ELF-1 (cell line): Measurements from ENCODE around the gene LHX5.
A peak's percentile ranks its signal among the peaks of the same experiment; 100 is the strongest.

ENCODE experiments used
- DNase-seq: peaks from one replicate; pipeline ENCODE4 v3.0.0-alpha.2; 2016; ENCODE audit warnings: low read depth, low spot score

LHX5 gene

DNA sequence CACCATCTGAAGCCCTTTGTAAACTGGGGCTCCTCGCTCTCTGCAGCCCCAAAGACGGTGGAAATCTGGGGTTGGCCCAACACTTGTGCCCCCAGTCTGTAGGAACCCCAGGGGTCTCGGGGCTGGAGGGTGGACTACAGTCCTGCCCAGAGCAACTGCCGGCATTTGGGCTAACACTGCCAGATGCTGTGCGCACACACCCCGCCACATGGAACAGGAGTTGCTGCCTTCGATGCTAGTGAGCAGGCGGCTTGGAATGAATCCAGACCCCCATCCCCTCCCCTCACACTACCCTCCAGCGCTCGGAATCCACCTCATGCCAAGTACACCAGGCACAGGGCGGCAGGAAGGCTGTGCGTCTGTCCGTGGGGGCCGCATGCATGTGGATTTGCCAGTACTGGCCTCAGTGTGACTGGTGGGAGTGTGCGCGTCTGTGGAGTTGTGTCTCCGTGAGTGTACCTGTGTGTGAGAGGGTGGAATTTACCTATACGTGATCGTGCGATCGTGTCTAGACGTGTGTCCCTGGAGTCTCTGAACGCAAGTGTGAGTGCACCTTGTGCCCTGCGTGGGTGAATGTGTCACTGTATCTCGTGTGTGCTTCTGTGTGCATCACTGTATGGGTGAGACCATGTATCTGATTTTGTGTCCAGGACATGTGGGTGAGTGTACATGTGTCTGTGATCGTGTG lies 5.1 kb downstream of the LHX5 start:
- peak; percentile 35 for DNase-seq

DNA sequence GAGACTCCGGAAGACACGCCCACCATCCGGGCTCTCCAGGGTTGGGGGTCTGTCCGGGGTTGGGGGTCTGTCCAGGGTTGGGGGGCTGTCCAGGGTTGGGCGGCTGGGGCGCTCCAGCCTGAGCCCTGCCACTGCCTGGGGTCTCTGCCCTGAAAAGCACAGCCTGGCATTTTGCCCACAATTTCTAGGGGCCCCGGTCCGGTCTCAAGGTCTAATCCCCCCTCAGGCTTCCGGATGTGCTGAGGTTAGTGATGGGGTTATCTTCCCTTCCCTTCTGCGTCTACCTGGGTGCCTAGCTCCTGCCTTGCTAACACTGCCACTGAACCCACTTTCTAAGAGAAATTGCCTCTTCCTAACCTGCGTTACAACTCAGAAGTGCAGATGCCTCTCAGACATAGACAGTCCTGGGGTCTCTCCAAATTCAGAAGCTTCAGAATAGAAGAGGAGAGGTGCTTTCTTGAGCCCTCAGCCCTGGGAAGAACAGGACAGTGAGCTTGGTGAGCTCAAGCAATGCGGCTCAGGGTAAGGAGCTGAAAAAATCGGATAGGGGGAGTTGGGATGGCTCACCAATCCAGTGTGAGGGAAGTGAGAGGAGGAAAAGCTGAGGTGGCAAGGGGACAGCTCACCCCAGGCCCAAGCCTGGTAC lies 5.7 kb downstream of the LHX5 start:
- DNase-seq, result peak; percentile 53

DNA sequence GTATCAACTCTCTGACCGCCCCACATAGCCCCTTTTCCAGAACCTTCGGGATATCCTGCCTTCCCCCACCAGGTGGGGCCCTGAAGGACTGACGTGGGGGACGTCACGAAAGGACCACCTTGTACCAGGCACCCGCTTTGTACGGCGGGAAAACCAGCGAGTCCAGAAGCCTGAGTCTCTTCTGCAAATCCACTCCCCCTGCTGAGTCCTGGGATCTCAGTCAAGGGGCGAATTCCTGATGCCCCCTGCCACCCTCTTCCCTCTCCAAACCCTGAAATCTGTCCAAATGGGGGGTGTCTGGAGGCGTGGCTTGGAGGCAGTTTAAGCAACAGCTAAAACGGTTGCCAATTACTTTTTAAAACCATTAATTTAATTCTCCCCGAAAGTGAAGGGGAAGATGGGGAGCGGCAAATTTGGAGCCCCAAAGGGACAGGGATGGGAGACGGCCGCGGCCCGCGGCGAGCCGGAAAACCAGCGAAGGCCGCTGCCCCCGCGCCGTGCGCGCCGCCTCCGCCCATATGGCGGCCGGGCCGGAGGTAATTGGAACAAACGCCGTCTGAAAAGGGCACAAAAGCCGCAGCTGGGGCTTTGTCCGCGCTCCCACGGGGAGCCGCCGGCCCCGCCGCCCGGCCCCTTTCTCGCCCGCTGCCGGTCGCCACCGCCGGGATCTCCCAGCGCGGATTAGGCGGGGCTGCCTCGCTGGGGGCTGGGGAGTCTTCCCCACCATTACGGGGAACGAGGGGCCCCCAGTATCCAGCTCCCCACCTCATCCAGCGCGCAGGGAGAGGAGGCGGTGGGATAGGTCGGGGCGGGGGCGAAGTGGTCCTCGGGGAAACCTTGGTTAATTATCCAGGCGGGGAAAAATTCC lies 6.6 kb downstream of the LHX5 start:
- DNase-seq, result no peak

DNA sequence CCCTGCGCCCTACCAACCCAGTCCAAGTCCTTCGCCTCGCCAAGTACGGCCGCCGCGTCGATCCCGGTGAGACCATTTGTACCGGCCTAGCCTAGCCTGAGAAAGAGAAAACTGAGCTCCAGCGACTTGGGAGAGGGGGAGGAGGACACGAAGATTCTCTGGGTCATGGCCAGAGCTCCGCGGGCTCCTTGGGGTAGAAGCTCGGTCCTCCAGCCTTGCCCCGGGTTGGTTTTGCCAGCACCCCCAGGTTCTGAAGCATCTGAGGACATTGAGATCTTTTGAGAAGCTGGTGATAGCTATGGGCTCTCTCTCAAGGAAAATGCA lies 7.3 kb downstream of the LHX5 start:
- DNase-seq, result no peak

DNA sequence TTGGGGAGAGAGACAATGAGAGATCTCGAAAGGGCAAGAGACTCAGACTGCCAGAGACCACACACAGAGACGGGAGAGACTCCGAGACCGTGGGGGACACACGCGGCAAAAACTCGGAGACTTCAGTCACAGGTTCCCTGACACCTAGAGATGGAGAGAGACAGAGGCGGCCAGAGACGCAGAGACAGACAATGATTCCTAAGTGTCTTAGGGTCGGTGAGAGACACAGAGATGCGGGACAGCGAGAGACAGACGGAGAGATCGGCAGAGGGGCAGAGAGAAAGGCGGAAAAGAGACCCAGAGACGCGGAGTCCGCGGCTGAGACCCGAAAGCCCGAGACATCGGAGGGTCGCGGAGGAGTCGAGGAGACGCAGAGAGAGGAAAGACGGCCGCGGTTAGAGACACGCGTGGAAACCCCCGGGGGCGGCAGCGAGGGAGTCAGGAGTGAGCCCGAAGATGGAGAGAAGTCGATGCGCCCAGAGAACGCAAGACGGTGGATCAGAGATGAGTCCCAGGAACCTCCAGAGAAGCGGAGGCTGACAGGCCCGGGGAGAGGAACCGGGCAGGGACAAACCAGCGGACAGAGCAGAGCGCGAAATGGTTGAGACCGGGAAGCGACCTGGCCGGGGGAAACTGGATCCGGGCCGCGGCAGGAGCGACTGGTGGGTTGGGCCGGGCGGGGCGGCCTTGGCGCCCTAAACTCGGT lies 7.8 kb downstream of the LHX5 start:
- DNase-seq, result peak; percentile 53

DNA sequence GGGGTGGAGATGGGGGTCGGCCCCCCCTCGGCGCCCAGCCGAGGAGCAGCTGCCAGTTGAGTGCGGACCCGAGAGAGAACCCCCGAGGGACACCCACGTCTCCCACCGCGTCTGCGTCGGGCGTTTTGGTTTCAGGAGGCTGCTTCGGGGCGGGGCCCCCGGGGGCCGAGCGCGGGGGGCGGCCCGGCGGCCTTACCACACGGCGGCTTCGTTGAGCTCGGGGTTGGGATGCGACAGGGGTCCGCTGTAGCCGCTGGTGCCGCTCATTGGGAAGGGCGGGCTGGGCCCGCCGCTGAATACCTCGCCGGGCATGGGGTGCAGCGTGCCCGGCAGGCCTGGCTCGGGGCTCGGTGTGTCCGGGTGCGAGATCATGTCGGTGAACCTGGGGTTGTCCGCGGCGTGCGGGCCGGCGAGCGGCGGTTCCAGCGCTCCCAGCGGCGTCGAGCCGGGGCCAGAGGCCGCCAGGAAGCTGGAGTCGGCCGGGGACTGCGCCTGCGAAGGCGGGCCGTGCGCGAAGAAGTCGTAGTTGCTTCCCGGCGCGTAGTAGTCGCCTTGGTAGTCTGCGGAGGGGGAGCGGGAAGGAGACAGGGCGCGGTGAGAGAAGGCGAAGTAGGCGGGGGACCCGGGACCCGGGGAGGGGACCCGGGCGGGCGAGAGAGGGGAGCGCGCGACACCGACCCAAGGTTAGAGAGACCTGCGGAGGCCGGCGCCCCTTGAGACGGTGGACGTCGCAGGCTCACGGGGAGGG lies 8.5 kb downstream of the LHX5 start:
- DNase-seq, result peak; percentile 58

DNA sequence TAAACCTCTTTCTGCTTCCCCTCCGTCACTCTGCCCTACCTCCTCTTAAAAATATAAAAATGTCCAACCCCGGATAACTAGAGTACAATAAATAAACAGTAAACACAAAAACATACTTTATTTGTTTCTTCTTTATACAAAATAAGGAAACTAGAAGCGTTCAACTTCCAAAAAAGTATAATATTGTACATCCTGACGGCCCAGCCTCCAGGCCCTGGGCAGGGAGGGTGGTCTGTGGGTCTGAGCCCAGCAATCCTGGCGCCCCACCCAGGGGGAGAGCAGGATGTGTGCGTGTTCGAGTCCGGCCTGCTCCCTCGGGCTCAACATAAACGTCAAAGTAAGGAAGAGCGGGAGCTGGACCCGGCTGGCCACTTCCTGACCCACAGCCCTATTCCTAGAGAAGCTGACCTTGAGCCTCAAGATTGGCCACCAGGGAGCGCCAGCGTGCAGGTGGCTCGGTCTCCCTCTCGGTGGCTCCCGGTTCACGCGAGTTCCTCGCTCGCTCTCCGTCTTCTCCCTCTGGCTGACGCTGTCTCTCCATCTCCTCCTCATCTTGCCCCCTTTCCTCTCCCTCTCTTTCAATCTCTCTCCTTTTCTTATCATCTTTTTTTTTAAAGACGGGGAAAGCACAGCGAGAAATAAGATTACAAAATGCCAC lies 9.4 kb downstream of the LHX5 start:
- peak; percentile 90 for DNase-seq

DNA sequence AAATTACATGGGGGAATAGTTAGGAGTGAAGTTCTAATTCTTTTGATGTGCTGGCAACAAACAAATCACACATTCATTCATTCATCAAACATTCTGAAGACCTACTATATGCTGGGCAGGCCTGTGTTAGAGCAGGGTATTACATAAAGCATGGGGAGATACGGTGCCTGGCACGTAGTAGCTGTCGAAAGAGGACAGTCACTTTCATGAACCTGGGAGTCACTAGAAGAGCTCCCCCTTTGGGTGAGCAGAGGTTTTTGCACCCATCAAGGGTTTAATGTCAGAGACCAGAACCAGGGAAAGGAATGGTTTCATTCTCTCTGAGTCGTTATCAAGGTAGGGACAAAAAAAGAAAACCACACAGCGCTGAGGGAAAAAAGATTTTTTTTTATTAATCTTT lies 10.0 kb downstream of the LHX5 start:
- peak; percentile 53 for DNase-seq

DNA sequence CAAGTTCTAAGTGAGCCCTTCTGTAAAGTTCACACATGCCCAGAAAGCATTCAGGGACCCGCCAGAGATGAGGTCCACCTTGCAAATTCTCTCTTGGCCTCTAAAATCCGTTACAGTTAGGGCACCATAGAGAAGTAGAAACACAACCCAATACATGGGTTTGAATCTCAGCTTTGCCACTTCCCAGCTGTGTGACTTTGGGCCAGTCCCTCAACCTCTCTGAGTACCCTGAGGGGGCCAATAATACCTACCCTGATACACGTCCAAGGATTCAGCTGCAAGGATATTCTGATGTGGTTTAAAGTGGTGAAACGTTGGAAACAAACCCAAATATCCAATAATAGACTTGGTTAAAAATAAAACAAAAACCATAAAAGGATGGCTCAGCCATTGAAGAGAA lies 11.7 kb downstream of the LHX5 start:
- DNase-seq, result no peak

DNA sequence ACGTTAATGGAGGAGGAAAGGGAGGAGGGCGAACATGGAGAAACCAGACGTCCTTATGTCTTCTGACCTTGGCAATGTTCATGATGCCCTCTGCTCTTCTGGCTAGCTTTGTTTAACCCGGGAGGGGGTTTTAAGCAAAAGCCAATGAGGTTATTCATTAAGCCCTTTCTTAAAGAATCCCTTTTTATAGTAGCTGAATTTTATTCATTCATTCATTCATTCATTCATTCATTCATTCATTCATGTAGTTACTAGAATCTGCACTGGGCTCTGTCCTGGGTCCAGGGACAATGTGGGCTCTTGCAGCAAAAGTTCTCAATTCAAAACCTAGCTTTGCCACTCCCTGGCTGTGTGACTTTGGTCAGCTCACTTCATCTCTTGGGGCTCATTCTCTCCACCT lies 14.0 kb downstream of the LHX5 start:
- no peak for DNase-seq

DNA sequence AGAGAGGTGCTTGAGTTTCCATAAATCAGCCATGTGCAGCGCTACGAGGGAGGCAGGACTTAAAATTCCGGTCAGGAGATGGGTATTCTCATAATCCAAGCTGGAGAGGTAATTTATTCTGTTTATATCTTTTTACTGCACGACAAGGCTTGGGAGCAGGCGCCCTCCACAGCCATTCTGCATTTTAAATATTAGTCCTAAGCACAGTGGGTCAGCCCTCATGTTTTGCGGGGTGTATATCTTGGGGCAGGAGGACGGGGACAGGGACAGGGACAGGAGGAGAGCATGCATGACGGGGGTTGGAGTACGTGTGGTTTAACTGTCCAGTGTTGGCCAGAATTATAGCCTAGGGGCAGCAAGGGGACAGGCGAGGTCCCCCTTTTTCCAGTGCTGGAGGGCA lies 14.5 kb downstream of the LHX5 start:
- DNase-seq, result no peak

DNA sequence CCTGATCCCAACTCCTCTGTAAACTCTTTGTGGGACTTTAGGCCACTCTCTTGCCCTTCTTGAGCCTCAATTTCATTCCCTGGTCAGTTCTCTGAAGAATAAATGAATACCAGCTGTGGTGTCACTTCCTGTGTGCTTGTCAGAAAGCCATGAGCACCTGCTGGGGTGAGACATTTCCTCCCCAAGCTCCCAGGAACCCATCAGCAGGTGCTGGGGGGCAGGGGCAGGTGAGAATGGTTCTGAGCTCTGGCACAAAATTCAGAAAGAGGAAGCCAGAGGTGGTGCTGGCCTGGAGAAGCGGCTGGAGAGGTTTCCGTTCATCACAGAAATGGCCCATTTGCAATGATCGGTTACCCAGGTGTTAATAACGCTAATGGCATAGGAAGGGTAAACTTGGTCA lies 14.9 kb downstream of the LHX5 start:
- no peak for DNase-seq

DNA sequence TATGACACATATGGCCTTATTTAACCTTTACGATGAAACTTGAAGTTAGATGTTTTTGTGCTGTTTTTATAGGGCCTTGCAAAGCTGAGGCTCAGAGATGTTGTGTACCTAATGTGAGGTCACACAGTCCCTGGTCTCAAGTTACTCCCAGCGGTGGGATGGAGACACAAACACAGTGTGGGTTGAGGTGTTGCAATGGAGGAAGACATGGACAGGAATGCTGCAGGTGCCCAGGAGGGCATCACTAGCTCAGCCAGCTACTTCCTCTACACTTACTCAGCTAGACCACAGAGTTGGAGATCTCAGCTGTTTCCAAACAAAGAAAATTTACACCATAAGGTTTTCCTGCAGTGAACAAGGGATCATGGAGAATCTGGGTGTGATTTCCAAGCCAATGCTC lies 15.5 kb downstream of the LHX5 start:
- no peak for DNase-seq

DNA sequence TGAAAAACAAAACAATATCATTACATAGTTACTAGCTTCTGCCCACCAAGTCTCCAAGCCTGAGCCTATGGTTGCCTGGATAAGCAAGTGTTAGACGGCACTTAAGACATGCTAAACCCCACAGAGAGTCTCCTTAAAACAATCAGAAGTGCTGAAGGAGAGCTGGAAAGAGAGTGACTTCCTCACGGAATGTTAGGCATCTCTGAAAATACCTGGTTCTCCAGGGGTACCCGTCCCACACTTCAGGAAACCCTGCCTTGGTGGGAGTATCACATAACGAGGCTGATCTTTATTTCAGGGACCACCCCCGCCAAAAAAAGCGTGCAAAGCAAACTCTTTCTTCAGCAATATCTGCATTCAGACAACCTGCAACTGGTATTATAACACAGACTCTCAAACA lies 18.3 kb downstream of the LHX5 start:
- DNase-seq, result no peak

DNA sequence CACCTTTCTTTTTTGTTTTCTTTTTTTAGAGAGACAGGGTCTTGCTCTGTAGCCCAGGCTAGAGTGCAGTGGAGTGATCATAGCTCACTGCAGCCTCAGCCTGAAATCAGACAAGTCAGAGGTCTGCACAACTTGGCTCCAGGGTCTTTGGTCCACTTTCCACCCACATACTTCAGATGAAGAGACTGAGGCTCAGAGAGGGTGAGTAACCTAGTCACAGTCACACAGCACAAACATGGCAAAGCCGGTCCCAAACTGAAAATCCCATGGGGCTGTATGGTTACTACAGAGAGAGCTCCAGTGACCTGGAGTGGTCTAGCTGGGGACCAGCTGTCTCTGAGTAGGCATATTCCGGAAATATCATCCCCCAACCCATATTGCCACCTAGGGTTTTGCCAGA lies 19.2 kb downstream of the LHX5 start:
- no peak for DNase-seq

DNA sequence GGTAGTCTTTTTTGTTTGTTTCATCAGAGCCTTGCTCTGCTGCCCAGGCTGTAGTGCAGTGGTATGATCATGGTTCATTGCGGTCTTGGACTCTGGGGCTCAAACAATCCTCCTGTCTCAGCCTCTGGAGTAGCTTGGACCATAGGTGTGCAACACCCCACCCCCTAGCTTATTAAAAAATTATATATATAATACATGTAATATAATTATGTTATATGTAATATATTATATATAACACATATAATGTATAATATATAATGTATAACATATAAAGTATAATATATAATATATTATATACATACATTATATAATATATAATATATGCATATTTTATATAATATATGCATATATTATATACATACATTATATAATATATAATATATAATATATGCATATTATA lies 21.8 kb downstream of the LHX5 start:
- no peak for DNase-seq

DNA sequence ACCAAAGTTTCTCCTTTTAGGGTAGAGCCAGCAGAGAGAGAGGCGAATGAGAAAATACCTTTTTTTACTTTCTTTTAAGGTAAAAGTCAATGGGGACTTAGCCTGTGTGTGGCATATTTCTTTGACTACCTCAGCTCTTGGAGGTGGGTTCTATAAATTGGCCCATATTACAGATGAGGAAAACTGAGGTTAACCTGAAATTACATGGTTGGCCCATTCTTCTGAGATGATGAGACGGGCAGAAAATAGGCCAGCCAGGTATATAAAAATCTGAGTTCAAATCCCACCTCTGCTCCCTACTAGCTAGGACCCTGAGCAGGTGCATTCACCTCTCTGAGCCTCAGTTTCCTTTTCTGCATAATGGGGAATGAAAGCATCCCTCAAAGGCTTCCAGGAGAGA lies 22.4 kb downstream of the LHX5 start:
- no peak for DNase-seq

DNA sequence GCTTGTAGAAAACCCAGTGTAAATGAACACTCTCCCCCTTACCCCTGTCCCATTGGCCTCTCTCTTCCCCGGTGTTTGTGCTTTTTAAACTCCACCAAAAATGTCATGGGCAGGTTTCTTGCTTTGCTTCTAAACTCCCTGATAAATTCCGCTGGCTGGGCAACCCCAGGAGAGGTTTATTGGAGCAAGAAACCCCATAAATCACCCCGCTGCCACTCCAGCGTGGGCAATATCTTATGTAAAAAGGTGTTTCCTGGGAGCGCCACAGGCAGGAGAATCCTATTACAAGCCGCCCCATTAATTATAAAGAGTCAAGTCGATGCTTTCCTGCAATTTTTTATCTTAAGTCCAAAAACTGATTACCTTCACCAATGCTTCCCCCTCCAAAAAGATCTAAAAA lies 22.8 kb downstream of the LHX5 start:
- DNase-seq, result no peak

DNA sequence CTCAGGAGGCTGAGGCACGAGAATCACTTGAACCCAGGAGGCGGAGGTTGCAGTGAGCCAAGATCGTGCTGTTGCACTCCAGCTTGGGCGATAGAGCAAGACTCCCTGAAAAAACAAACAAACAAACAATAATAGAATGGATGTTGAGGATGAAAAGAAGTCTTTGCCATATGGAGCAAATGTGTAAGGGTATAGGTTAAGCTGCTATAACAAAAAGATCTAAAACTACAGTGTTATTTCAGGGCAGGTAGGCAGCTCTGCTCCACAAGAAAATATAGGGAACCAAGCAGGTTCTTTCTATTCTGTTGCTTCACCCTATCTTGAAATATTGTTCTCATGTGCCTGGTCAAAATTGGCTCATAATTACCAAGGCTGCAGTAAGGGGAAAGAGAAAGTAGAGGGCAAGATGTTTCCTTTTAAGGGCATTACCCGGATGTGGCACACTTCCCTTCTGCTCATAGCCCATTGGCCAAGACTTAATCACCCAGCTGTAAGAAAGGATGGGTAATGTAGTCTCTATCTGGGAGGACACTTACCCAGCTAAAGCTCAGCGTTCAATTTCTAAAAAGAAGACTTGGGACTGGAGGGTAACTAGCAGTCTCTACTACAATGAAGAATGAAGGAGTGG lies 26.0 kb downstream of the LHX5 start:
- DNase-seq, result no peak

DNA sequence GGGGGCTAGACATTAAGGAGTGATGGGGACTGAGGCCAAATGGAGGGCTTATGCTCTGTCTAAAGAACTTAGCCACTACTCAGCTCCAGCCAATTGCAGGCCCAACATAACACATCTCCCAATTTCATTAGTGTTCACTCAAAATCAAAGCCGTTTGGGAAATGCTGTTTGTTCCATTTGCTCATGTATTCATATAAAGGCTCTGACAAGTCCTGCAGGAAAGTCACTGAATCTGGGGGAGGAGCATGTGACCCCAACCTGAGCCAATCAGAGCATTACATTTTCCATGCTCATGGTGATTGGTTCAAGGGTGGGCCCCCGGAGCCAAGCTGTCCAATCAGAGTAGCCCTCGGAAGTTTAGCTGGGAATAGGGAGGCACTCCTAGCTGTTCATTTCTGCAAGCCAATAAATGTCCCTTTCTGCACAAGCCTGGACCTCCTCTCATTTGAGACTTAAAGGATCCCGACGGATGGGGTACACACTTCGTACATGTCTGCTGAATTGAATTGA lies 28.6 kb downstream of the LHX5 start:
- no peak for DNase-seq
